Erythroblast (primary cell): Measurements from ENCODE around the gene KRTAP5-3.

Experiments used
- GATA1 ChIP-seq: IDR thresholded peaks from 2 replicates; pipeline ENCODE4 v1.6.1; 2011; ENCODE audit warnings: low read depth, mild to moderate bottlenecking, control low read depth, low read length, moderate library complexity
- POLR2A ChIP-seq: IDR thresholded peaks from 2 replicates; pipeline ENCODE4 v1.6.1; 2011; ENCODE audit warnings: mild to moderate bottlenecking, low read length

- TF ChIP-seq POLR2A = no peak
- TF ChIP-seq GATA1 = no peak
These were observed at the start of gene KRTAP5-3 for GRCh38 chr11:1608363-1608762.
